ENCODE measurements around the gene KIFC1. TPM values are rescaled to one million over a fixed set of nuclear protein-coding genes. Genes with fewer than 3 reads are reported as not detected.

KIFC1 gene
- total and polyA plus RNA-seq, 9 of the 15 experiments (the other 6 are each of a cell fraction or from before 2014, with no cell fraction given): 1.3 to 95.2 (median 76.9) TPM

DNA sequence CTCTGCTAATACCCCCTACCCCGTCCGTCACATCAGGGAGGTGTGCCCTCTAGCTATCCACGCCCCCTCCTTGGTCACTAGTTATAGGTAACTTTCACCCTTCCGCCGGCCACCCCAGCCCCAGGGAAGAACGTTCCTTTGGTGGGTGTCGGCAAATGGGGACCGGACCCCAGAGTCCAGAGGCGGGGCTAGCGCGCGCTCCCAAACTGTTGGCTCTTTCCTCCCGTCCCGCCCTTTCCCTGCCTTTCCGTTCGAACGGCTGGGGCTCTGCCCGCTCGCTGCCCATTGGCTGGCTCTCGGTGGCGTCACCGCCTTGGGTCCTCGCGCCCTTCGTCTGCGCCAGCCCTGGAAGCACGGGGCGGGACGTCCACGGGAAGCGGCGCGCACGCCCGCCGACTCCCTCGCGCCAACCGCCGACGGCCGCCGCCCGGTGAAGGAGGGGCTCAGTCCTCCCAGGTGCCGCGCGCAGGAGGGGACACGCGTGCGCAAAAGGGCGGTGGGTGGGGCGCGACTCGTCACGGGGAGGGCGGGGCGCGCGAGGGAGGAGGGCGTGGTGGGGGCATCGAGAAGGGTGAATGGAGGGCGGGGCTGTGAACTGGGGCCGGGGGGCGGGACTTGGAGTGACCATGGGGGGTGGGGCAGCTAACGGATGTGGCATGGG lies 18.6 kb downstream of the KIFC1 start (continued):
- TF ChIP-seq NEUROD1 (IDR thresholded peaks at IDR 0.05; ENCODE audit: borderline replicate concordance, low read depth, low read length, partially characterized antibody) (peak; percentile 45), TSC22D4 (tag; IDR thresholded peaks at IDR 0.05) (no peak), TAL1 (IDR thresholded peaks at IDR 0.05) (no peak), SUPT5H (IDR thresholded peaks at IDR 0.05) (peak; percentile 92), RCOR1 (IDR thresholded peaks at IDR 0.05; ENCODE audit: borderline replicate concordance in 1 of 2, low read depth in 2 of 2, low read length in 2 of 2) (peak in 1 of 2 experiments; percentile 9; a peak in 1 of 4 replicates), XRCC4 (IDR thresholded peaks at IDR 0.05; ENCODE audit: extremely low read depth, insufficient read depth, insufficient read length) (no peak), ZNF444 (CRISPR knock-in tag; IDR thresholded peaks at IDR 0.05) (no peak), ZNF76 (CRISPR knock-in tag; IDR thresholded peaks at IDR 0.05; ENCODE audit: borderline replicate concordance) (no peak), YY1 (IDR thresholded peaks at IDR 0.05; ENCODE audit: borderline replicate concordance in 1 of 3, control insufficient read depth in 1 of 3, extremely low read depth in 1 of 3, insufficient read depth in 3 of 3, insufficient read length in 1 of 3, insufficient replicate concordance in 2 of 3, low read depth in 1 of 3, low read length in 2 of 3) (peak in 2 of 3 experiments; percentile 47 to 69), SMAD3 (CRISPR knock-in tag; conservative IDR thresholded peaks at IDR 0.05) (no peak), CHD4 (IDR thresholded peaks at IDR 0.05; ENCODE audit: insufficient read depth, insufficient replicate concordance, low read depth, low read length, poor library complexity, severe bottlenecking) (no peak), NONO (IDR thresholded peaks at IDR 0.05; ENCODE audit: low read depth in 2 of 2, low read length in 1 of 2) (peak; percentile 19 to 64; a peak in 1 of 4 replicates), SRSF9 (IDR thresholded peaks at IDR 0.05; ENCODE audit: borderline replicate concordance, low read depth, low read length) (no peak), POLR2AphosphoS2 (IDR thresholded peaks at IDR 0.05; ENCODE audit: low read length) (peak; percentile 100), MEF2A (IDR thresholded peaks at IDR 0.05; ENCODE audit: control insufficient read depth, low read depth, low read length) (no peak), SLC30A9 (CRISPR knock-in tag; IDR thresholded peaks at IDR 0.05) (no peak), KDM1A (IDR thresholded peaks at IDR 0.05) (no peak)
- TF ChIP-seq, protein P1, sequence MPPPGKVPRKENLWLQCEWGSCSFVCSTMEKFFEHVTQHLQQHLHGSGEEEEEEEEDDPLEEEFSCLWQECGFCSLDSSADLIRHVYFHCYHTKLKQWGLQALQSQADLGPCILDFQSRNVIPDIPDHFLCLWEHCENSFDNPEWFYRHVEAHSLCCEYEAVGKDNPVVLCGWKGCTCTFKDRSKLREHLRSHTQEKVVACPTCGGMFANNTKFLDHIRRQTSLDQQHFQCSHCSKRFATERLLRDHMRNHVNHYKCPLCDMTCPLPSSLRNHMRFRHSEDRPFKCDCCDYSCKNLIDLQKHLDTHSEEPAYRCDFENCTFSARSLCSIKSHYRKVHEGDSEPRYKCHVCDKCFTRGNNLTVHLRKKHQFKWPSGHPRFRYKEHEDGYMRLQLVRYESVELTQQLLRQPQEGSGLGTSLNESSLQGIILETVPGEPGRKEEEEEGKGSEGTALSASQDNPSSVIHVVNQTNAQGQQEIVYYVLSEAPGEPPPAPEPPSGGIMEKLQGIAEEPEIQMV (tag; conservative IDR thresholded peaks at IDR 0.05; ENCODE audit: low read depth): no peak
- TF ChIP-seq, protein P2, sequence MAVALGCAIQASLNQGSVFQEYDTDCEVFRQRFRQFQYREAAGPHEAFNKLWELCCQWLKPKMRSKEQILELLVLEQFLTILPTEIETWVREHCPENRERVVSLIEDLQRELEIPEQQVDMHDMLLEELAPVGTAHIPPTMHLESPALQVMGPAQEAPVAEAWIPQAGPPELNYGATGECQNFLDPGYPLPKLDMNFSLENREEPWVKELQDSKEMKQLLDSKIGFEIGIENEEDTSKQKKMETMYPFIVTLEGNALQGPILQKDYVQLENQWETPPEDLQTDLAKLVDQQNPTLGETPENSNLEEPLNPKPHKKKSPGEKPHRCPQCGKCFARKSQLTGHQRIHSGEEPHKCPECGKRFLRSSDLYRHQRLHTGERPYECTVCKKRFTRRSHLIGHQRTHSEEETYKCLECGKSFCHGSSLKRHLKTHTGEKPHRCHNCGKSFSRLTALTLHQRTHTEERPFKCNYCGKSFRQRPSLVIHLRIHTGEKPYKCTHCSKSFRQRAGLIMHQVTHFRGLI (CRISPR knock-in tag; IDR thresholded peaks at IDR 0.05): no peak
- TF ChIP-seq, protein P3, sequence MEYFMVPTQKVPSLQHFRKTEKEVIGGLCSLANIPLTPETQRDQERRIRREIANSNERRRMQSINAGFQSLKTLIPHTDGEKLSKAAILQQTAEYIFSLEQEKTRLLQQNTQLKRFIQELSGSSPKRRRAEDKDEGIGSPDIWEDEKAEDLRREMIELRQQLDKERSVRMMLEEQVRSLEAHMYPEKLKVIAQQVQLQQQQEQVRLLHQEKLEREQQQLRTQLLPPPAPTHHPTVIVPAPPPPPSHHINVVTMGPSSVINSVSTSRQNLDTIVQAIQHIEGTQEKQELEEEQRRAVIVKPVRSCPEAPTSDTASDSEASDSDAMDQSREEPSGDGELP (CRISPR knock-in tag; IDR thresholded peaks at IDR 0.05; ENCODE audit: borderline replicate concordance): peak; percentile 93
